H1 (cell line): ENCODE results near the gene ZDHHC5. TPM values are rescaled to one million over a fixed set of nuclear protein-coding genes. Genes with fewer than 3 reads are reported as not detected.
A peak's percentile ranks its signal among the peaks of the same experiment; 100 is the strongest.

ENCODE experiments used
- CTCF ChIA-PET: fragments of 300-600 bp; sonication (Branson Sonifier 250); formaldehyde crosslinking; loops from one replicate; lab custom pipeline; 2021; ENCODE audit not compliant: partially characterized antibody; lab: Charles Lee
- POLR2A ChIA-PET: fragments of 300-600 bp; sonication (Branson Sonifier 250); formaldehyde crosslinking; loops from one replicate; lab custom pipeline; 2021; ENCODE audit warnings: inconsistent platforms; ENCODE audit not compliant: partially characterized antibody; lab: Charles Lee
- DNase-seq, 2 experiments: peaks; one replicate each; pipeline versions ENCODE4 v3.0.0 to v3.0.0-alpha.2; 2010 to 2022; ENCODE audit warnings: low spot score in 2 of 2, low read depth in 1 of 2, mixed read lengths in 1 of 2
- FAIRE-seq: peaks from 2 replicates; lab custom pipeline; 2011; peaks lifted over from hg19 to GRCh38; lab: Jason Lieb, UNC
- H2AFZ ChIP-seq: 2 replicates; pipeline ENCODE4 v1.8.1; 2012; ENCODE audit warnings: low read length, inconsistent platforms
- H2AK5ac ChIP-seq: 2 replicates; pipeline ENCODE4 v1.6.1; 2013; ENCODE audit warnings: low read depth, low read length
- H2BK120ac ChIP-seq: replicated peaks from 2 replicates; pipeline ENCODE3; 2013; ENCODE audit warnings: low read depth, low read length, inconsistent platforms
- H2BK12ac ChIP-seq: 2 replicates; pipeline ENCODE4 v1.6.1; 2013; ENCODE audit warnings: low read depth, low read length
- H2BK15ac ChIP-seq: 2 replicates; pipeline ENCODE4 v1.6.1; 2013; ENCODE audit warnings: low read length
- H2BK20ac ChIP-seq: 2 replicates; pipeline ENCODE4 v1.6.1; 2013; ENCODE audit warnings: low read length
- H2BK5ac ChIP-seq: 2 replicates; pipeline ENCODE4 v1.6.1; 2013; ENCODE audit warnings: low read depth, low read length
- H3K14ac ChIP-seq: 2 replicates; pipeline ENCODE4 v1.6.1; 2013; ENCODE audit warnings: inconsistent platforms; ENCODE audit not compliant: insufficient read length
- H3K18ac ChIP-seq: 2 replicates; pipeline ENCODE4 v1.6.1; 2013; ENCODE audit warnings: low read length; ENCODE audit errors: extremely low read depth
- H3K23ac ChIP-seq: 2 replicates; pipeline ENCODE4 v1.6.1; 2013; ENCODE audit warnings: inconsistent platforms; ENCODE audit not compliant: insufficient read length
- H3K23me2 ChIP-seq: 2 replicates; pipeline ENCODE4 v1.6.1; 2013; ENCODE audit warnings: low read depth, low read length
- H3K27ac ChIP-seq: 2 replicates; pipeline ENCODE4 v1.6.1; 2011; ENCODE audit warnings: low read depth, low read length, inconsistent platforms
- H3K27me3 ChIP-seq, 4 experiments: replicated peaks in 1 of 4; 1 replicate in 1 of 4; 2 replicates in 3 of 4; pipeline versions ENCODE4 v1.6.1 to v1.8.1; 2011 to 2013; ENCODE audit warnings: low read length in 3 of 4, mild to moderate bottlenecking in 3 of 4, inconsistent platforms in 2 of 4, mixed read lengths in 2 of 4, moderate library complexity in 1 of 4; ENCODE audit not compliant: control insufficient read depth in 3 of 4, insufficient read depth in 3 of 4; ENCODE audit errors: extremely low read depth in 1 of 4
- H3K36me3 ChIP-seq, 4 experiments: 2 replicates each; pipeline versions ENCODE4 v1.6.1 to v1.8.1; 2011 to 2013; ENCODE audit warnings: mild to moderate bottlenecking in 4 of 4, low read length in 3 of 4, moderate library complexity in 2 of 4, control low read depth in 1 of 4, inconsistent platforms in 1 of 4; ENCODE audit not compliant: insufficient read depth in 4 of 4, control insufficient read depth in 2 of 4
- H3K4ac ChIP-seq: replicated peaks from 2 replicates; pipeline ENCODE3; 2013; ENCODE audit warnings: low read length, low read depth, mixed read lengths, inconsistent platforms; ENCODE audit not compliant: insufficient read length
- H3K4me1 ChIP-seq, 4 experiments: replicated peaks in 1 of 4; 1 replicate in 1 of 4; 2 replicates in 3 of 4; pipeline versions ENCODE4 v1.6.1 to v1.8.1; 2011 to 2013; ENCODE audit warnings: low read length in 3 of 4, inconsistent platforms in 2 of 4, mixed read lengths in 1 of 4; ENCODE audit not compliant: insufficient read depth in 4 of 4, control insufficient read depth in 3 of 4
- H3K4me2 ChIP-seq, 2 experiments: 2 replicates each; pipeline versions ENCODE4 v1.6.1 to v1.8.1; 2011 to 2013; ENCODE audit warnings: low read depth in 2 of 2, low read length in 2 of 2, control low read depth in 1 of 2, inconsistent platforms in 1 of 2, mild to moderate bottlenecking in 1 of 2; ENCODE audit not compliant: insufficient read depth in 1 of 2
- H3K4me3 ChIP-seq, 4 experiments: fragments of 200-600, 300-600 bp in 1 of 4; sonication (generic), shearing (Covaris generic), sonication (Bioruptor Twin) in 1 of 4; 2 replicates each; pipeline versions ENCODE4 v1.5.1 to v1.8.1; 2011 to 2016; ENCODE audit warnings: low read length in 4 of 4, low read depth in 3 of 4, control low read depth in 2 of 4, inconsistent platforms in 2 of 4, mild to moderate bottlenecking in 2 of 4, mixed read lengths in 1 of 4, moderate library complexity in 1 of 4; ENCODE audit not compliant: insufficient read depth in 2 of 4; ENCODE audit errors: extremely low read depth in 1 of 4
- H3K56ac ChIP-seq: replicated peaks from 2 replicates; pipeline ENCODE3; 2013; ENCODE audit warnings: low read depth, mild to moderate bottlenecking, mixed read lengths, low read length, inconsistent platforms; ENCODE audit not compliant: insufficient read length
- H3K79me1 ChIP-seq: 2 replicates; pipeline ENCODE4 v1.6.1; 2013; ENCODE audit warnings: low read depth, low read length, control low read depth
- H3K79me2 ChIP-seq, 2 experiments: 2 replicates each; pipeline versions ENCODE4 v1.6.1 to v1.8.1; 2012 to 2013; ENCODE audit warnings: low read length in 2 of 2, mild to moderate bottlenecking in 2 of 2, inconsistent platforms in 1 of 2; ENCODE audit not compliant: insufficient read depth in 2 of 2, control insufficient read depth in 1 of 2
- H3K9ac ChIP-seq, 4 experiments: replicated peaks in 1 of 4; 1 replicate in 1 of 4; 2 replicates in 3 of 4; pipeline versions ENCODE4 v1.6.1 to v1.8.1; 2011 to 2013; ENCODE audit warnings: low read depth in 3 of 4, low read length in 3 of 4, control low read depth in 2 of 4, mild to moderate bottlenecking in 2 of 4, moderate library complexity in 2 of 4, inconsistent platforms in 1 of 4; ENCODE audit errors: extremely low read depth in 1 of 4
- H3K9me3 ChIP-seq, 2 experiments: 2 replicates each; pipeline versions ENCODE4 v1.6.1 to v1.8.1; 2012 to 2013; ENCODE audit warnings: mild to moderate bottlenecking in 2 of 2, moderate library complexity in 2 of 2, control low read depth in 1 of 2, inconsistent platforms in 1 of 2, low read depth in 1 of 2, low read length in 1 of 2, mixed read lengths in 1 of 2; ENCODE audit not compliant: insufficient read depth in 2 of 2
- H4K20me1 ChIP-seq, 2 experiments: replicated peaks in 1 of 2; 2 replicates each; pipeline versions ENCODE3 to v1.8.1; 2011 to 2013; ENCODE audit warnings: inconsistent platforms in 2 of 2, low read length in 2 of 2, mild to moderate bottlenecking in 1 of 2; ENCODE audit not compliant: insufficient read depth in 2 of 2, control insufficient read depth in 1 of 2
- H4K5ac ChIP-seq: 2 replicates; pipeline ENCODE4 v1.6.1; 2013; ENCODE audit warnings: low read length, low read depth, mixed read lengths, inconsistent platforms; ENCODE audit not compliant: insufficient read length
- H4K8ac ChIP-seq: 2 replicates; pipeline ENCODE4 v1.8.0; 2013; ENCODE audit warnings: mild to moderate bottlenecking, moderate library complexity, low read length, inconsistent platforms; ENCODE audit not compliant: insufficient read depth; ENCODE audit errors: extremely low read depth
- H4K91ac ChIP-seq: replicated peaks from 2 replicates; pipeline ENCODE3; 2013; ENCODE audit warnings: low read length, mixed read lengths, inconsistent platforms; ENCODE audit not compliant: insufficient read length
- ASH2L ChIP-seq: fragments of 200-600, 300-600 bp; sonication (generic); IDR thresholded peaks from one replicate; pipeline ENCODE4 v1.7.1; 2017; ENCODE audit warnings: low read length
- CEBPB ChIP-seq: IDR thresholded peaks from 2 replicates; pipeline ENCODE4 v1.6.1; 2012; ENCODE audit warnings: low read depth, low read length
- CHD1 ChIP-seq: IDR thresholded peaks from 2 replicates; pipeline ENCODE4 v1.6.1; 2012; ENCODE audit warnings: low read depth, low read length, improper control_type of control experiment
- CTBP2 ChIP-seq: IDR thresholded peaks from 2 replicates; pipeline ENCODE4 v1.7.0; 2011; ENCODE audit warnings: borderline replicate concordance, mild to moderate bottlenecking, moderate library complexity, mixed read lengths, low read length; ENCODE audit not compliant: insufficient read depth, insufficient read length
- E2F6 ChIP-seq: IDR thresholded peaks from 2 replicates; pipeline ENCODE4 v1.6.1; 2012; ENCODE audit warnings: inconsistent platforms
- FOSL1 ChIP-seq: IDR thresholded peaks from 2 replicates; pipeline ENCODE4 v1.6.1; 2011; ENCODE audit warnings: mild to moderate bottlenecking, low read depth, low read length, moderate library complexity; ENCODE audit not compliant: insufficient read depth
- GABPA ChIP-seq: IDR thresholded peaks from 2 replicates; pipeline ENCODE4 v1.6.1; 2011; ENCODE audit warnings: mild to moderate bottlenecking, low read length, moderate library complexity, borderline replicate concordance; ENCODE audit not compliant: insufficient read depth
- HDAC6 ChIP-seq: IDR thresholded peaks from one replicate; pipeline ENCODE4 v1.7.1; 2012; ENCODE audit warnings: low read depth, mild to moderate bottlenecking, inconsistent platforms, low read length, moderate library complexity
- POLR2A ChIP-seq, 2 experiments: IDR thresholded peaks; 1 replicate in 1 of 2; 2 replicates in 1 of 2; pipeline ENCODE4 v1.6.1; 2011; ENCODE audit warnings: low read depth in 2 of 2, low read length in 2 of 2, mild to moderate bottlenecking in 2 of 2; ENCODE audit errors: control extremely low read depth in 1 of 2
- TBP ChIP-seq: IDR thresholded peaks from 2 replicates; pipeline ENCODE4 v1.6.1; 2011; ENCODE audit warnings: low read depth, low read length, improper control_type of control experiment
- WGBS, 2 experiments: shearing (Covaris generic) in 1 of 2; methylation state at CpG; one replicate each; pipeline versions ENCODE4 v1.1.6 to v1.1.7; 2013 to 2015; ENCODE audit warnings: low lambda C conversion rate in 2 of 2, mixed read lengths in 2 of 2, inconsistent platforms in 1 of 2, low coverage in 1 of 2, missing lambda C conversion rate in 1 of 2; ENCODE audit not compliant: insufficient replicate concordance in 2 of 2, insufficient coverage in 1 of 2, insufficient read length in 1 of 2; ENCODE audit errors: extremely low coverage in 1 of 2, missing lambda C conversion rate in 1 of 2; 5-methylcytosine and 5-hydroxymethylcytosine counted together
- polyA plus RNA-seq, 7 experiments: library from polyadenylated mRNA; depleted of rRNA in 3 of 7; stranded (reverse) in 5 of 7; unstranded in 2 of 7; fragments of >200 nt in 5 of 7; fragments of 200-250 nt in 2 of 7; gene quantifications; 1 replicate in 5 of 7; 2 replicates in 1 of 7; 4 replicates in 1 of 7; pipeline versions ENCODE4 v1.2.1 to v1.2.3, GENCODE V29; 2011 to 2013; ENCODE audit warnings: missing spikeins in 2 of 7, mixed read lengths in 2 of 7
- total RNA-seq: library from RNA; stranded (reverse); fragmentation: NEBNext Ultra II Directional; extraction: Animal tissue kit (Norgen Biotek cat#: 25700); gene quantifications from 2 replicates; pipeline ENCODE4 v1.2.1, GENCODE V29; 2021

The ZDHHC5 gene
- total and polyA plus RNA-seq, 2 of the 8 experiments (the other 6 are each of a cell fraction or from before 2014, with no cell fraction given), result 40.0 to 56.3 TPM

DNA sequence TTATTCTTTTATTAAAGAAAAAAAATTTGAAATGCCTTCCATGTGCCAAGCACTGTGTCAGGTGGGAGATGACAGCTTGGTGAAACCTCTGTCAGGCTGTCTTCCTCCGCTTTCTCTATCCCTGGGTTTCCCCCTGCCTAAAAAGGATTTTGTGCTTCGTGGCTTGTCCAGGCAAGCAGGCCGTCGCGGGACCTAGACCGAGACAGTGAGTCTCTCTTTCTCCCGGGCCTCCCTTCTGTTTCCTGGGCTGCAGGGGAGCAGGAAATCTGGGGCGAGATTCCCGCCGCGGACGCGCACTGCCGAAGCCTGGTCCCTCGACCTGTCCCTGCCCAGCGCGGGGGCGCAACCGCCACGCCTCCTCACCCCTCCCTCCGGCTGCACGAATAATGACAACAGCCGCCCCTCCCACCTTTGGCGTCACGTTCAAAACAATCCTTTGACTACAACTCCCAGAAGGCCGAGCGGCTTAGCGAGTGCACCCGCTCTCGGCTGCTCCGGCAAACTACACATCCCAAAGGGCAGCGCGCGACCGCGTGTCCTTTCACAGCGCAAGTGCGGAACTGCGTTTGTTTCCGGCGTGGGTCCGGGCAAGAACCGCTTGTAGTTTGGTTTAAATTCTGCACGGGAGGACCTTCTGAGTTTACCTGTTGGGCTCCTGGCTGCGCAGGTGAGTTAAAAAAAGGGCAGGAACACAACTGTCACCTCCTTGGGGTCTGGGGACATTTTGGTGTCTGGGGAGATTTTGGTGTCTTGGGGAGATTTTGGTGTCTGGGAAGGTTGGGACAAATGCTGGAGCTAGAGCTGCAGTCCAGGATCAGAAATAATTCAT lies 10.5 kb upstream of the ZDHHC5 start, which contains the start of gene CLP1:
Gene CLP1, plus strand, starts transcription at position 569 of the 829 bp plus-strand sequence. CDS start 1,715 bp downstream, outside the sequence.
- H3K27me3 ChIP-seq, result no peaks in the 10 kb centered on the region; a peak in 2 of 7 replicates
- peaks cover 0 to 20% of the 10 kb centered on the region in 2 experiments; a peak in 3 of 4 replicates for H3K79me2 ChIP-seq
- H3K9ac ChIP-seq, result peak within 1 kb of the TSS; percentile 69 to 91 (median 80)
- H2AK5ac ChIP-seq, result no peak within 1 kb of the TSS
- H3K4me2 ChIP-seq, result peak within 1 kb of the TSS; percentile 68 to 92
- no peak within 1 kb of the TSS for H3K4ac ChIP-seq
- no peak within 1 kb of the TSS for H4K8ac ChIP-seq
- no peak within 1 kb of the TSS for H3K27ac ChIP-seq
- no peak within 1 kb of the TSS for H4K91ac ChIP-seq
- peak within 1 kb of the TSS; percentile 61; the same call in 1 of the 2 replicates for H2BK15ac ChIP-seq
- H3K14ac ChIP-seq, result no peak within 1 kb of the TSS
- no peaks in the 10 kb centered on the region for H3K9me3 ChIP-seq
- H3K18ac ChIP-seq, result peak within 1 kb of the TSS; percentile 64; the same call in 1 of the 2 replicates
- peaks cover 4% of the 10 kb centered on the region; the same call in 1 of the 2 replicates for H3K79me1 ChIP-seq
- no peaks in the 10 kb centered on the region; a peak in 3 of 7 replicates for H3K4me1 ChIP-seq
- ChIA-PET POLR2A (interaction anchor here (0.7 to 29.6 kb wide), 7 partner anchors 10 to 183 kb away, joined by 3 to 1546 read pairs (median 6); partner anchors contain the start of genes SERPING1, UBE2L6, YPEL4 and ZDHHC5), CTCF (interaction anchor here (0.5 to 2.7 kb wide), 7 partner anchors 10 to 89 kb away, joined by 3 to 10 read pairs (median 4); partner anchors contain the start of gene UBE2L6)
- peaks cover 2 to 3% of the 10 kb centered on the region in 2 experiments for H4K20me1 ChIP-seq
- H2BK5ac ChIP-seq, result peak within 1 kb of the TSS; percentile 48; the same call in 1 of the 2 replicates
- H2BK120ac ChIP-seq, result no peak within 1 kb of the TSS
- 2% methylated on average over 45 of the region's 45 CpGs; no CpG with 5 or more reads in 1 of the 2 experiments for WGBS, 2 experiments
- peak; percentile 92 to 97 for DNase-seq
- H2BK12ac ChIP-seq, result no peak within 1 kb of the TSS
- H3K4me3 ChIP-seq, result peak within 1 kb of the TSS; percentile 86 to 99 (median 92)
- H3K23me2 ChIP-seq, result peaks cover 4% of the 10 kb centered on the region
- no peak within 1 kb of the TSS for H2BK20ac ChIP-seq
- no peak within 1 kb of the TSS for H3K23ac ChIP-seq
- peak; percentile 7 for FAIRE-seq
- H4K5ac ChIP-seq, result no peak within 1 kb of the TSS
- H3K36me3 ChIP-seq, result peaks cover 3 to 25% (median 19%) of the 10 kb centered on the region in 4 experiments; a peak in 6 of 8 replicates
- H3K56ac ChIP-seq, result no peak within 1 kb of the TSS
- H2AFZ ChIP-seq, result peak within 1 kb of the TSS; percentile 52; the same call in 1 of the 2 replicates
- TF ChIP-seq CHD1 (no peak), E2F6 (peak; percentile 37), FOSL1 (no peak), TBP (peak; percentile 58; the same call in 1 of the 2 replicates), POLR2A (IDR thresholded peaks at IDR 0.05; ENCODE audit: control extremely low read depth in 1 of 2, low read depth in 2 of 2, low read length in 2 of 2) (peak; percentile 17 to 73), HDAC6 (no peak), CEBPB (no peak), ASH2L (peak; percentile 55), GABPA (no peak), CTBP2 (no peak)
